Stimulated activated CD8-positive, alpha-beta memory T cell treated with anti-CD3 and anti-CD28 coated beads, Interleukin-15, amount 100 ng/mL, for 4 hours (primary cell): ENCODE data around the gene PCDHGA8.
"Not testable (repeated sequence)": the region's sequence is repeated elsewhere in the genome, so short reads cannot be mapped to it uniquely, and the experiment has no call there.

Experiments used
- DNase-seq, 2 donors: peaks; one replicate each; pipeline ENCODE4 v3.0.0-alpha.2; 2020; ENCODE audit warnings: low read depth in 2 of 2

Gene PCDHGA8

DNA sequence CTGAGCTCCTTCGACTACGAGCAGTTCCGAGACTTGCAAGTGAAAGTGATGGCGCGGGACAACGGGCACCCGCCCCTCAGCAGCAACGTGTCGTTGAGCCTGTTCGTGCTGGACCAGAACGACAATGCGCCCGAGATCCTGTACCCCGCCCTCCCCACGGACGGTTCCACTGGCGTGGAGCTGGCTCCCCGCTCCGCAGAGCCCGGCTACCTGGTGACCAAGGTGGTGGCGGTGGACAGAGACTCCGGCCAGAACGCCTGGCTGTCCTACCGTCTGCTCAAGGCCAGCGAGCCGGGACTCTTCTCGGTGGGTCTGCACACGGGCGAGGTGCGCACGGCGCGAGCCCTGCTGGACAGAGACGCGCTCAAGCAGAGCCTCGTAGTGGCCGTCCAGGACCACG lies 39.9 kb downstream of the PCDHGA8 start:
- DNase-seq = not testable (repeated sequence)

DNA sequence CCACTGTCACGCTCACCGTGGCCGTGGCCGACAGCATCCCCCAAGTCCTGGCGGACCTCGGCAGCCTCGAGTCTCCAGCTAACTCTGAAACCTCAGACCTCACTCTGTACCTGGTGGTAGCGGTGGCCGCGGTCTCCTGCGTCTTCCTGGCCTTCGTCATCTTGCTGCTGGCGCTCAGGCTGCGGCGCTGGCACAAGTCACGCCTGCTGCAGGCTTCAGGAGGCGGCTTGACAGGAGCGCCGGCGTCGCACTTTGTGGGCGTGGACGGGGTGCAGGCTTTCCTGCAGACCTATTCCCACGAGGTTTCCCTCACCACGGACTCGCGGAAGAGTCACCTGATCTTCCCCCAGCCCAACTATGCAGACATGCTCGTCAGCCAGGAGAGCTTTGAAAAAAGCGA lies 40.3 kb downstream of the PCDHGA8 start:
- DNase-seq = not testable (repeated sequence)

- DNase-seq = no peak
Measured at GRCh38 chr5:141434006-141434405, 41.6 kb downstream of the PCDHGA8 start.

- DNase-seq = no peak
Measured at GRCh38 chr5:141437221-141437620, 44.8 kb downstream of the PCDHGA8 start.

DNA sequence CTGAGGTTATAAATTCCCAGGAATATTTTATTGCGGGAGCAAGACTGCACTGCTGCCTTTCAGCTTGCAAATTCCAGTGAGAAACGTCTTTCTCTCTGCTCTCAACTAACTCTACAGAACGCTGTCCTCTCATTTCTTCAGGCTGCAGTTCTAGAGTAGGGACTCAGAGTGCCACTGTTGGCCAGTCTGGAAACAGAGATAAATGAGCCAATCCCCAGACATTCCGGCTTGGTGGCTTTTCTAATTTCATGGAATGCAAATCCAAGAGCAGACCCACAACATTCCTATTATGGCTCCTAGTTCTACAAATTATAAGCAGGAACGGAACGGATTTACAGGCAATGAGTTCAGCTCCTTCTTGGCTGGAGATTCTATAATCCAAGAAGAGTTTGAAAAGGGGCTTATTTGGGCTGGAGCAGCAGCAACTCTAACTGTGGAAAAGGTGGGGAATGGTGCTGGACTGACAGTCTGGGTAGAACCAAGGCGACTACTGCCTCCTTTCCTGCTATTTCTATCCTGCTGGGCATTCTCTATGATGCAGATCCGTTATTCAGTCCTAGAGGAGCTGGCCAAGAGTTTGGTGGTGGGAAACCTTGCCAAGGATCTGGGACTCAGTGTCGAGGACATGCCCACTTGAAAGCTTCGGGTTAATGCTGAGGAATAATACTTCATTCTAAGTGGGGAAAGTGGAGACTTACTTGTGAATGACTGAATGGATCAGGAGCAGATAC lies 47.1 kb downstream of the PCDHGA8 start:
- no peak for DNase-seq

DNA sequence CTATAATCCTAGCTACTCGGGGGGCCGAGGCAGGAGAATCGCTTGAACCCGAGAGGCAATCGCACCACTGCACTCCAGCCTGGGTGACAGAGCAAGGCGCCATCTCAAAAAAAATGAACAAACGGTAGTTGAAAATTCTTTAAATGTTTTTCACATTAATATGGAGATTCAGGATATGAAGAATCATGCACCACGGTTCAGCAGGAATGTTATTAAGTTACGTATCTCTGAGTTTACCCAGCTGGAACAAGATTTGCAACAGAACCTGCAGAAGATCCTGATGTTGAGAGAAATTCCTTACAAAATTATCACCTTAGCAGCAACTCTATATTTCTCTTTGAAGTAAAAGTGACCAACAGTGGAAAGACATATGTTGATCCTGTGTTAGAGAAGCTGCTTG lies 47.9 kb downstream of the PCDHGA8 start:
- DNase-seq = no peak

- no peak for DNase-seq
Measured at GRCh38 chr5:141441571-141442170, 49.2 kb downstream of the PCDHGA8 start.
